NB4 (cell line): Measurements from ENCODE around the gene SVOP.
A peak's percentile ranks its signal among the peaks of the same experiment; 100 is the strongest.

Experiments used
- DNase-seq: peaks from one replicate; pipeline ENCODE4 v3.0.0; 2010; ENCODE audit warnings: low read depth
- H3K4me3 ChIP-seq: one replicate; pipeline ENCODE4 v1.5.1; 2011; ENCODE audit warnings: mild to moderate bottlenecking, low read depth, low read length, moderate library complexity
- MYC ChIP-seq: IDR thresholded peaks from 2 replicates; pipeline ENCODE4 v1.6.1; 2011; ENCODE audit warnings: low read depth, low read length
- POLR2A ChIP-seq: IDR thresholded peaks from 2 replicates; pipeline ENCODE4 v1.6.1; 2011; ENCODE audit warnings: mild to moderate bottlenecking; ENCODE audit not compliant: insufficient read length; ENCODE audit errors: extremely low read depth
- TF ChIP-seq, protein P1 (sequence below): IDR thresholded peaks from 2 replicates; pipeline ENCODE4 v1.6.1; 2011; ENCODE audit warnings: low read depth, low read length
- TF ChIP-seq, protein P2 (sequence below): IDR thresholded peaks from one replicate; pipeline ENCODE4 v1.5.1; 2012; ENCODE audit warnings: low read depth, low read length

Gene SVOP

DNA sequence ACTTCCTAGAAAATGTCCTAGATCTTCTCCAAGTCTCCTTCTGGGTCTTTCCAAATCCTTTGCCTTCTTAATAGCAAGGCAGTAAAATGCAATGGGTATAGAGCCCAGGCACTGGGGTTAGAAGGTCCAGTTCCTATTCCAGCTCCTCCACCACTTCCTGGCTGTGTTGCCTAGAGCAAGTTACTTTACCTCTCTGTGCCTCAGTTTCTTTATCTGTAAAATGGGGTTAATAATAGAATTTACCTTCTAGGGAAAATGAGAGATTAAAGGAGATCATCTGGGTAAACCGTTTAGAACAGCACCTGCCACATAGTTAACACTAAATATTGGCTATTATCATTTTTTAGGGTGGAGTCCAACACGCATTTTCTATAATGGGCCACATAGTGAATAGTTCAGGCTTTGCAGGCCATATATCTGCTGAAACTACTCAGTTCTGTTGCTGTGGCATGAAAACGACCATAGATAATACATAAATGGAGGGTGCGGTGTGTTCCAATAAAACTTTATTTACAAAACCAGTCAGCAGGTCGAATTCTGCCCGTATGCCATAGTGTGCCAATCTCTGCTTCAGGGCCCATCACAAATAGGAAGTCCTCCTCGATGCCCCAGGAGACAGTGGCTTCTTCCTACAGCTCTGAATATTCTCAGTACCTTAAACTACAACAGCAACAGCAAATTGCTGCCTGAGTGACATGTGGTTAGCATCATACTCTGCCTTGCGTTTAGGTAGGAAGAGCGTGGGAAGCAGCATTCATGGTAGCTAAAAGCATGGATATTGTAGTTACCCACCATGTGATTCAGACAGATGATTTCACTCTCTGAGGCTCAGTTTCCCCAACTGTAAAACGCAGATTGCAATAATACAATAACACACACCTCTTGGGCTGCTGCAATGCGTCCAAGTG, 60.9 kb downstream of the SVOP start:
- no peak for DNase-seq
- H3K4me3 ChIP-seq, result no peak overlapping the region
- TF ChIP-seq MYC, result no peak
- TF ChIP-seq, protein P1, sequence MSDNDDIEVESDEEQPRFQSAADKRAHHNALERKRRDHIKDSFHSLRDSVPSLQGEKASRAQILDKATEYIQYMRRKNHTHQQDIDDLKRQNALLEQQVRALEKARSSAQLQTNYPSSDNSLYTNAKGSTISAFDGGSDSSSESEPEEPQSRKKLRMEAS, result no peak
- no peak for TF ChIP-seq POLR2A
- TF ChIP-seq, protein P2, sequence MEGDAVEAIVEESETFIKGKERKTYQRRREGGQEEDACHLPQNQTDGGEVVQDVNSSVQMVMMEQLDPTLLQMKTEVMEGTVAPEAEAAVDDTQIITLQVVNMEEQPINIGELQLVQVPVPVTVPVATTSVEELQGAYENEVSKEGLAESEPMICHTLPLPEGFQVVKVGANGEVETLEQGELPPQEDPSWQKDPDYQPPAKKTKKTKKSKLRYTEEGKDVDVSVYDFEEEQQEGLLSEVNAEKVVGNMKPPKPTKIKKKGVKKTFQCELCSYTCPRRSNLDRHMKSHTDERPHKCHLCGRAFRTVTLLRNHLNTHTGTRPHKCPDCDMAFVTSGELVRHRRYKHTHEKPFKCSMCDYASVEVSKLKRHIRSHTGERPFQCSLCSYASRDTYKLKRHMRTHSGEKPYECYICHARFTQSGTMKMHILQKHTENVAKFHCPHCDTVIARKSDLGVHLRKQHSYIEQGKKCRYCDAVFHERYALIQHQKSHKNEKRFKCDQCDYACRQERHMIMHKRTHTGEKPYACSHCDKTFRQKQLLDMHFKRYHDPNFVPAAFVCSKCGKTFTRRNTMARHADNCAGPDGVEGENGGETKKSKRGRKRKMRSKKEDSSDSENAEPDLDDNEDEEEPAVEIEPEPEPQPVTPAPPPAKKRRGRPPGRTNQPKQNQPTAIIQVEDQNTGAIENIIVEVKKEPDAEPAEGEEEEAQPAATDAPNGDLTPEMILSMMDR, result no peak

DNA sequence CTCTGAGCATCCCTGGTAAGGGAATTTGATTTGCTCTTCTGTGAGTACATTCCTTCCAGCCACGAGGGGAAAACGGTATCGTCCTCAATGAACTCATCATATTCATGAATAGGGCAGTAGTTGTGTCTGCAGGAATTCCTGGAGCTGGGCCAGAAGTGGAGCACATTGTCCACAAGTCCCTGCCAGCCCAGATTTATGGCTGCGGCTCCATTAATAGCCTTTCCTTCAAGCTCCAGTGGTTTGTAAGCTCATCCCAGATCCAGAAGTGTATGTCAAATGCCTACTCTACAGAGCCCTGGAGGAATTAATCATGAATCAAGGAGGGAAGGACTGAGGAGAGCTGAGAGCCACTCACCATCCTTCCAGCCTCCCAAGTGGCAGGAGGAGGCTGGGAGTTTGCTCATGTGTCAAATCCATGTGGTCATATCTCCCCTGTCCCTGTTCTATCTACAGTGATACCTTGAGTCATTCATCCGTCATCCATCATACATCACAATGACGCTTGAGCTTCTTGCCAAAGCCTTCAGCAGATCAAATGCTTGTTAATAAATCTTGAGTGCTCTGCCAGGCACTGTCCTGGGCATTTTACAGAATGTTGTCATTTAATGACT, 65.5 kb downstream of the SVOP start:
- H3K4me3 ChIP-seq, result no peak overlapping the region
- TF ChIP-seq, protein P2, result no peak
- TF ChIP-seq, protein P1, result no peak
- TF ChIP-seq MYC, result no peak
- TF ChIP-seq POLR2A, result no peak
- DNase-seq, result no peak

DNA sequence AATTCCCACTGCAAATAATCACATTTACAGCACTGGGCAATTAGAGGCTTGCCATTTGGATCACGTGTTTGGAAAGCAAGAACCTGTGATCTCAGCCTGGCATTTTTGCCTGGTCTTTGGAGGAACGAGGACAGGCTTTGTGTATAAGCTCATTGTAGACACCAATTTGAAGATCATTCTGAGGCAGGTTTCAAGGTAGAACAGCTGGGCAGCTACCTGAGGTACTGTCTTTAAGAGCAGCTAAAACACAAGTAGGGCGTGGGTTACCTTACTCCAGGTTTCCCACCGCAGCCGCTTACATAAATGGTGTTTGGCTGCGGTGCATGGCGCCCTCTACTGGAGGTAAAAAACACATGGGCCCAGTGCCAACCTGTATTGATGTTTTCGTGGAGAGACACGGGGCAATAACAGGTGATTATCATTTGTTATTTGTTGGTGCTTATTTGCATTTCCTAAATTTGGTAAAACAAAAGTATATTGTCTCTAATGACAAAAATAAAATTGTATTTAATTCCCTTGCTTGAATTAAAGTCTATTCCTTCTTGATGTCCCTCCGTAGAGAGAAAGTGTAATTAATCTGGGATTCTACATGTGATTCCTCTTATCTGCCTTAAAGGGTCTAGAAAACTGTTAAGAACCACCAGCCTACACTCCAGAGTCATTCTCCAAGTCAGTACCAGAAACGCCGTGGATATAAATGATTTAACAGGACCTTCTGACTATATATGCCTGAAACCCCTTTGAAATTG, 69.7 kb downstream of the SVOP start:
- DNase-seq, result peak; percentile 80
- no peak for TF ChIP-seq POLR2A
- TF ChIP-seq MYC, result peak; percentile 28; the same call in 1 of the 2 replicates
- TF ChIP-seq, protein P1, result peak; percentile 53
- TF ChIP-seq, protein P2, result peak; percentile 92
- no peak overlapping the region for H3K4me3 ChIP-seq

DNA sequence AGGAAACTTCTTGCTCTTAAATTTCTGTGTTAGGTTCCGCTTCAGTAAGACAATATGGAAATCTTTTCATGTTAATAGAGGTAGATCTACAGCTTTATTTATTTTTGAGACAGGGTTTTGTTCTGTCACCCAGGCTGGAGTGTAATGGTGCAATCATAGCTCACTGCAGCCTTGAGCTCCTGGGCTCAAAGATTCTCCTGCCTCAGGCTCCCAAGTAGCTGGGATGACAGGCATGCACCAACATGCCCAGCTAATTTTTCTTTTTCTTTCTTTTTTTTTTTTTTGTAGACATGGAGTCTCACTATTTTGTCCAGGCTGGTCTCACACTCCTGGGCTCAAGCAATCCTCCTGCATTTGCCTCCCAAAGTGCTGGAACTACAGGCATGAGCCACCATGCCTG, 70.9 kb downstream of the SVOP start:
- no peak overlapping the region for H3K4me3 ChIP-seq
- DNase-seq, result no peak
- TF ChIP-seq, protein P1, result no peak
- TF ChIP-seq, protein P2, result no peak
- TF ChIP-seq MYC, result no peak
- TF ChIP-seq POLR2A, result no peak

DNA sequence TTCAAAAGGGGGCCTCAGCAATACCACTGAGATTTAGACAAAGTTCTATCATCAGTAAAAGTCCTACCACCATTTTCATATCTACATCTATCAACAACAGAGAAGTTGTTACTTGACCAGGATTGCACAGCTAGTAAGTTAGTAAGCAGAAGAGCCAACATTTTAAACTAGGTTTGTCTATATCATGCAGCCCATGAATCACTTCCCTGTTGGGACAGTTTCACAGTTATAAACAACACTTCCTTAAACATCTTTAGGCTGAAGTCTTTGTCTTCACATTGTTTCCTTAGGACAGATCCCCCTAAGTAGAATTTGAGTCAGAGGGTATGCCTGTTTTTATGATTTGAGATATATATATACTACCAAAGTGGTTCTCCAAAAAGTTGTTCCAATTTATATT, 72.5 kb downstream of the SVOP start:
- TF ChIP-seq, protein P2, result no peak
- TF ChIP-seq POLR2A, result no peak
- TF ChIP-seq MYC, result no peak
- TF ChIP-seq, protein P1, result no peak
- DNase-seq, result peak; percentile 26
- H3K4me3 ChIP-seq, result no peak overlapping the region
